KBM-7 (cell line): Measurements from ENCODE around the gene TRIM17.

Experiments
- DNase-seq: peaks from one replicate; pipeline ENCODE4 v3.0.0-alpha.2; 2015
- in situ Hi-C: fragments of 300-500 bp; cut with MboI; formaldehyde crosslinking; loops from 2 replicates; pipeline ENCODE4 v1.14.3; 2020; ENCODE audit warnings: low sequenced_read_pairs, low pct_unique_long_range_greater_than_20kb, mixed read lengths

TRIM17 gene

GRCh38 chr1:228373681-228374571 lies 42.7 kb downstream of the TRIM17 start:
- in situ Hi-C loops = no loop called here
- no peak for DNase-seq

GRCh38 chr1:228373004-228373680 lies 43.5 kb downstream of the TRIM17 start:
- no peak for DNase-seq

DNA sequence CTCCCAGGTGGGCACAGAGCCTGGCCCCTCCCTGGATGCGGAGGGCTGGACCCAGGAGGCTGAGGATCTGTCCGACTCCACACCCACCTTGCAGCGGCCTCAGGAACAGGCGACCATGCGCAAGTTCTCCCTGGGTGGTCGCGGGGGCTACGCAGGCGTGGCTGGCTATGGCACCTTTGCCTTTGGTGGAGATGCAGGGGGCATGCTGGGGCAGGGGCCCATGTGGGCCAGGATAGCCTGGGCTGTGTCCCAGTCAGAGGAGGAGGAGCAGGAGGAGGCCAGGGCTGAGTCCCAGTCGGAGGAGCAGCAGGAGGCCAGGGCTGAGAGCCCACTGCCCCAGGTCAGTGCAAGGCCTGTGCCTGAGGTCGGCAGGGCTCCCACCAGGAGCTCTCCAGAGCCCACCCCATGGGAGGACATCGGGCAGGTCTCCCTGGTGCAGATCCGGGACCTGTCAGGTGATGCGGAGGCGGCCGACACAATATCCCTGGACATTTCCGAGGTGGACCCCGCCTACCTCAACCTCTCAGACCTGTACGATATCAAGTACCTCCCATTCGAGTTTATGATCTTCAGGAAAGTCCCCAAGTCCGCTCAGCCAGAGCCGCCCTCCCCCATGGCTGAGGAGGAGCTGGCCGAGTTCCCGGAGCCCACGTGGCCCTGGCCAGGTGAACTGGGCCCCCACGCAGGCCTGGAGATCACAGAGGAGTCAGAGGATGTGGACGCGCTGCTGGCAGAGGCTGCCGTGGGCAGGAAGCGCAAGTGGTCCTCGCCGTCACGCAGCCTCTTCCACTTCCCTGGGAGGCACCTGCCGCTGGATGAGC lies 44.3 kb downstream of the TRIM17 start:
- in situ Hi-C loops = no loop called here
- no peak for DNase-seq

More at GRCh38 chr1:228373004-228373680, 43.5 kb downstream of the TRIM17 start:
- in situ Hi-C loops = no loop called here

GRCh38 chr1:228371741-228372182 lies 44.9 kb downstream of the TRIM17 start:
- in situ Hi-C loops = no loop called here

DNA sequence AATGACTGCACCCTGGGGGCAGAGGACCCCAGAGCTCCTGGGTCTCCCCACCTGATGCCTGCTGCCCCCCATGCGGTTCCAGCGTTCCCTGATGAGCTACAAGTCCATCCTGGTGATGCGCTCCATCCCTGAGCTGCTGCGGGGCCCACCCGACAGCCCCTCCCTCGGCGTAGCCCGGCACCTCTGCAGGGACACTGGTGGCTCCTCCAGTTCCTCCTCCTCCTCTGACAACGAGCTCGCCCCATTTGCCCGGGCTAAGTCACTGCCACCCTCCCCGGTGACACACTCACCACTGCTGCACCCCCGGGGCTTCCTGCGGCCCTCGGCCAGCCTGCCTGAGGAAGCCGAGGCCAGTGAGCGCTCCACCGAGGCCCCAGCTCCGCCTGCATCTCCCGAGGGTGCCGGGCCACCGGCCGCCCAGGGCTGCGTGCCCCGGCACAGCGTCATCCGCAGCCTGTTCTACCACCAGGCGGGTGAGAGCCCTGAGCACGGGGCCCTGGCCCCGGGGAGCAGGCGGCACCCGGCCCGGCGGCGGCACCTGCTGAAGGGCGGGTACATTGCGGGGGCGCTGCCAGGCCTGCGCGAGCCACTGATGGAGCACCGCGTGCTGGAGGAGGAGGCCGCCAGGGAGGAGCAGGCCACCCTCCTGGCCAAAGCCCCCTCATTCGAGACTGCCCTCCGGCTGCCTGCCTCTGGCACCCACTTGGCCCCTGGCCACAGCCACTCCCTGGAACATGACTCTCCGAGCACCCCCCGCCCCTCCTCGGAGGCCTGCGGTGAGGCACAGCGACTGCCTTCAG lies 45.5 kb downstream of the TRIM17 start:
- DNase-seq = no peak
- in situ Hi-C loops = no loop called here

More at GRCh38 chr1:228371741-228372182, 44.9 kb downstream of the TRIM17 start:
- no peak for DNase-seq

DNA sequence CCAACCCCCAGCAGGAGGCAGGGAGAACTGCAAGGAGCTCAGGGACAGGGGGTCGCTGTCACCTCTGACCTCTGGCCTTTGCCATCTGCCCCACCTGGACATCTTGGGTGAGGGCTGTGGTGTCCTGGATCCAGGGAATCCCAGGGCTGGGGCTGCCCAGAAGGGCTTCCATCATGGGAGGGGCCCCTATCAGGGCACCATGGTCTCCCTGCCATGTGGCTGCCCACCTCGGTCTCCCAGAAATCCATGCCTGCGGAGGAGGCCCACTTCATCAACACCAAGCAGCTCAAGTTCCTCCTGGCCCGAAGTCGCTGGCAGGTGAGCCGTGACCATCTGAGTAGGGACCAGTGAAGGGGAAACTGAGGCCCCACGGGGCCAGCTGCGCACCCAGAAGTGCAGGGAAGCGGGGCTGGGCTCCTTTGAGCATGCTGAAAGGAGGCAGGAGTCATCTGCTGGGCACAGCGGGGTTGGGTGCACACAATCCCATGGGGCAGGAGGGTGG lies 46.2 kb downstream of the TRIM17 start:
- in situ Hi-C loops = no loop called here
- DNase-seq = no peak

DNA sequence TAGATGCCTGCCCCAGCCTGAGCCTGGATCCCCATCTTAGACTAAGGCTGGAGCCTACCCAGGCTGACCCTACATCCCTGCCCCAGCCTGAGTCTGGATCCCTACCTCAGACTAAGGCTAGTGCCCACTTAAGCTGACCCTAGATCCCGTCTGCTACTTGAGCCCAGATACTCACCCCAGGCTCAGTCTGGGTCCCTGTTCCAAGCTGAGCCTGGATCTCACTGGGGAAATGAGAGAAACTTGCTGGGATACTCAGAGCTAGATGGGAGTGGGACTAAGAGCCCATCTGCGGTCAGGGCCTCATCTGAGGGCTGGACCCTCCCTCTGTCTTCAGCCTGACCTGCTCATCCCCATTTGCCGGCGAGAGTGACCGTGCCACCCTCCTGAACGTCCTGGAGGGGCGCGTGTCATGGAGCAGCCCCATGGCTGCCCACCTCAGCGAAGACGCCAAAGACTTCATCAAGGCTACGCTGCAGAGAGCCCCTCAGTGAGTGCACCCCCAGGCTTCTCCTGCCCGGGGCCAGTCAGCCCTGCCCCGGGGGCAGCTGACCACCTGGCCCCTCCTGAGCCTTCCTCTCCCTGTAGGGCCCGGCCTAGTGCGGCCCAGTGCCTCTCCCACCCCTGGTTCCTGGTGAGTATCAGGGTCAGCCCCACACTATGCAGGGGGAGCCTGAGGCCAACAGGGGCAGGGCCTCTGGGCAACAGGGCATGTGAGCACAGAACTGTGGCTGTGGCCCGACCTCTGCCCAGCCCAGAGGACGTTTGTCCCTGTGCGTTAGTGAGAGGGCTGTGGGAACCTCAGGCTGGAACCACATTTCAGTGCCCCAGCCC lies 46.8 kb downstream of the TRIM17 start:
- in situ Hi-C loops = no loop called here
- no peak for DNase-seq

GRCh38 chr1:228368801-228369607 lies 47.7 kb downstream of the TRIM17 start:
- in situ Hi-C loops = no loop called here

DNA sequence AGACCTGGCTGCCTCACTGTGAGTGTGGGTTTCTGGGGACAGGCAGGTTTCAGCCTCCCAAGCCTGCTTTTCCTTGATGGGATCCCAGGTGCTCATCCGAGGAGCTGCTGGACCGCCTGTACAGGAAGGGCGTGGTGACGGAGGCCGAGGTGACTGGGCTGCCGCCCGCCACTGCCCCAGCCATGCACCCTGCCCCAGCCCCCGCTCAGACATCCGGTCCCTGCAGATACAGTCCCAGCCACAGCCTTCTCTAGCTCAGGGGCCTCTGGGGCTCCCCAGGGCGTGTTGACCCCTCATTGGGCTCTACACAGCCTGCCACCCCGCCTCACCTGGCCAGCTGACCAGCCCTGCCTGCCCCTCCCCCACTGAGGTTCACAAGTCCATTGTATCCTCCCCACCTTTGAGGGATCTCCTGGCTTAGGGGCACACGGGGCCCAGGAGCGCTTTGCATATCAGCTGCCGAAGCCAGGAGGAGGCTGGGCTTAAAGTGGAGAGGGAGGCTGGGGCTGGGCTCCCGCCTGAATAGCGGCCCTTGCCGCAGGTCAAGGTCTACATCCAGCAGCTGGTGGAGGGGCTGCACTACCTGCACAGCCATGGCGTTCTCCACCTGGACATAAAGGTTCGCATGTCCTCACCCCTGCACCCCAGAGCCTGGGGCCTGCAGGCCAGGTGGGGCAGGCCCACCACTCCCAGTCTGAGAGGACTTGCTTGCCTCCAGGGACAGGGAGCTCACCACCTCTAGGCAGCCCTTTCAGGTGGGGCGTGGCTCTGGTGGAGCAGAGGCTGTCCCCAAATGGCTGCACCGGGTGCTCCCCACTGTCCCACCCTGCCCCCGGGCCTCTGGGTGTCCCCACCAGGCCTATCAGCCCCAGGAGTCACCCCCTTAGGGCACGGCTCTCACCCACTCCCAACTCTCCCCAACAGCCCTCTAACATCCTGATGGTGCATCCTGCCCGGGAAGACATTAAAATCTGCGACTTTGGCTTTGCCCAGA lies 48.6 kb downstream of the TRIM17 start:
- in situ Hi-C loops = no loop called here
- DNase-seq = no peak

More at GRCh38 chr1:228368801-228369607, 47.7 kb downstream of the TRIM17 start:
- no peak for DNase-seq

- DNase-seq = no peak
- in situ Hi-C loops = no loop called here
Measured at GRCh38 chr1:228366866-228367741, 49.6 kb downstream of the TRIM17 start.

- in situ Hi-C loops = no loop called here
Measured at GRCh38 chr1:228366062-228366865, 50.4 kb downstream of the TRIM17 start.

GRCh38 chr1:228365271-228366061 lies 51.2 kb downstream of the TRIM17 start:
- no peak for DNase-seq
- in situ Hi-C loops = no loop called here

More at GRCh38 chr1:228366062-228366865, 50.4 kb downstream of the TRIM17 start:
- no peak for DNase-seq

DNA sequence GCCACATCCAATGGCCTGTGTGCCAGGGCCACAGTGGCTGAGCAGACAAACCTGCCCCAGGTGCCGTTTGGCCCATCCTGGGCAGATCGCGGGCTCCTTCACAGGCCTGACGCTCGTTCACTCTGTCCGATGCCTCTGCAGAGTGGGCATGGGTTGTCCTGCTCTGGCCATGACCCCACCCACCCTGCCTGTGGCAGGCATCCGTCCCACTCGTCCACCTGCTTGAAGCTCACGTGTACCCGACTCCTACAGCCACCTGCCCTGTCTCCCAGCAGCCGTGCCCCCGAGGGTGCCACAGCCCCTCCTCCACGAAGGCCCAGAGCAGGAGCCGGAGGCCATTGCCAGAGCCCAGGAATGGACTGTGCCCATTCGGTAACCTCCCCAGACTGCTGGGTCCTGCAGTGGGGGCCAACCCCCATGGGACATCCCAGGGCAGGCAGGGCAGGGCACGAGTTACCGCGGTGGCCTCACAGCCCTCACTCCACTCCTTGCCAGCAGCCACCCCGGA lies 51.9 kb downstream of the TRIM17 start:
- in situ Hi-C loops = no loop called here
- no peak for DNase-seq
